DMS79 treated with DMSO at 0.1 percent for 48 hours (cell line): Measurements from ENCODE around the gene COX7A2L.
"Not testable (repeated sequence)": the region's sequence is repeated elsewhere in the genome, so short reads cannot be mapped to it uniquely, and the experiment has no call there.

Experiments
- DNase-seq: peaks from one replicate; lab custom pipeline; 2025; lab: John Stamatoyannopoulos, UW

Gene COX7A2L

DNA sequence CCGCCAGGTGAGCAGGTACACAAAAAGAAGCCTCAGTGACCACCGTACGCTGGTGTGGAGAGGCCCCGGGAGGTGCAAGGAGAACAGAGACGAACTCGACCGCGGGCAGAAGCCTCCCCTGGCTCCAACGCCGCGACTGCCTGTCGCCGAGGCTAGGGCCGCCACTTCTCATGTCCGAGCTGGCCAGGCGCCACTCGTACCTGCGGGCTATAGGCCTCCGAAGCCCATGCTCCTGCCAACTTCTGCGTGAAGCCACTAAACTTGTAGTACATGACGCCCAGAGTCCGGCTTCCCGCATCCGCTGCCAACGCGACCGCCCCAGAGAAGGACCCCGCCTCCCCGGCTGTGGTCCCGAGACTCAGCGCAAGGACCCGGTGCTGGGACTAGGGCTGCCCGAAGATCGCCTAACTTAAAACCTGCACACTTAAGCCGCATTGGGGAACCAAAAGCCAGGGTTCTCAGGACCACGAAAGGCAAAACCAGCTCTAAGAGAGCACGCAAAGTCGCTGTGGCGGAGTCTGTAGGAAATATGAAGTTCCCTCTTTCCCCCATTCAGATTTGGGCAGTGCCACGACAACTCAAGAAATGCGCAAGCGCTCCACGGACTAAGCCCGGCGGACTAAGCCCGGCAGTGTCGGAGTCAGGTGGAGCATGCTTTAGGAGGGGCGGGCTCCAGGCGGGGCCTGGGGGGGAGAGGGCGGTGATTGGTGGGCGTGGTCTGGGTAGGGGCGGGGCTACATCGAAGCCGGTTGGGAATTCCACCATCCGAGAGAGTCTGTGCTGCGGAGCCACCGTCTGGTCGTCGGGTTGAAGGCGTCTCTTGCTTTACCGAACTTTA, at the start of gene COX7A2L:
COX7A2L (minus strand) TSS at position 328 of the 838 bp plus-strand sequence; CDS start at position 272, 56 bp downstream.
- DNase-seq = peak; percentile 94

GRCh38 chr2:42408009-42408408, 47.0 kb upstream of the COX7A2L start:
- DNase-seq = no peak

GRCh38 chr2:42407476-42407875, 46.5 kb upstream of the COX7A2L start:
- DNase-seq = no peak

GRCh38 chr2:42404676-42405075, 43.7 kb upstream of the COX7A2L start:
- no peak for DNase-seq

DNA sequence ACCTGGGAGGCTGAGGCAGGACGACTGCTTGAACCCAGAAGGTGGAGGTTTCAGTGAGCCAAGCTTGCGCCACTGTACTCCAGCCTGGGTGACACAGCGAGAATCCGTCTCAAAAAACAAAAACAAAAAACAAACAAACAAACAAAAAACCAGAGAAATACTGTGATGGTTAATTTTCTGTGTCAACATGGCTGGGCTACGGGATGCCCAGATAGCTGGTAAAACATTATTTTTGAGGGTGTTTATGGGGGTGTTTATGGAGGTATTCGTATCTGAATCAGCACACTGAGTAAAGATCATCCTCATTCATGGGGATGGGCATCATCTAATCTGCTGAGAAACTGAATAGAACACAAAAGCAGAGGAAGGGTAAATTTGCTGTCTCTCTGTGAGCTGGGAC, 40.8 kb upstream of the COX7A2L start:
- DNase-seq = no peak

GRCh38 chr2:42398052-42398451, 37.0 kb upstream of the COX7A2L start:
- not testable (repeated sequence) for DNase-seq

- DNase-seq = not testable (repeated sequence)
These were observed 32.3 kb upstream of the COX7A2L start for GRCh38 chr2:42393320-42393719.

DNA sequence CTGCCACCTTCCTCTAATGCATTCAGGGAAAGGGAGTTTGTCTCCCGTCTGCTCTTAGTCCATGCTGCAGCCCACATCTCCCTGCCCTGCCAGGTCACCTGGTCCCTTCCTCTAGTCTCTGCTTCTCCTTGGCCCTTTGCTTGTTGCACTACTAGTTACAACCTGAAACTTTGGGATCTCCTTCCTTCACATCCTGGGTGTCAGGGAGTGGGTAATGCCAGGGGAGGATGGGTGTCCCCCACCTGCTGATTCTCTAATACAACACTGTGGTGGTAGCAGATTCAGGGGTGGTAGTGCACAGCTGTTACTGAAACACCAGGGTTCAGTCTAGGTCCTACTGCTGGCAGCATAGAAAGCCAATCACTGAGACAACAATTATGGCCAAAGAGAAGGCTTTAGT, 31.2 kb upstream of the COX7A2L start:
- no peak for DNase-seq

- DNase-seq = no peak
These were observed 29.5 kb upstream of the COX7A2L start for GRCh38 chr2:42390401-42390969.

DNA sequence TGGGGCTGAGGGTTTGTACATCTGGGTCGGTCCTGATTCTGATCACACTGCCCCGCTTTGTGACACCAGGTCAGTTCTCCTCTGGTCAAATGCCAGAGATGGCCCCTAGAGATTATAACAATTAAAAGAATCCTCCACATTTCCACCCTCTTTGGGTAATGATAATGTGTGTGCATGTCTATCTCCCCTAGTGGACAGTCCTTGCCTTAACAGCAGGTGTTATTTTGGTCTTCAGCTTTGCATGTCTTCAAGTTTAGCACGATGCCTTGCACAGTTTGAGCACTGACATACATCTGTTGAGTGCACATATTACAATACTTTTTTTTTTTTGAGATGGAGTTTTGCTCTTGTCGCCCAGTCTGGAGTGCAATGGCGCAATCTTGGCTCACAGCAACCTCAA, 25.7 kb upstream of the COX7A2L start:
- no peak for DNase-seq

DNA sequence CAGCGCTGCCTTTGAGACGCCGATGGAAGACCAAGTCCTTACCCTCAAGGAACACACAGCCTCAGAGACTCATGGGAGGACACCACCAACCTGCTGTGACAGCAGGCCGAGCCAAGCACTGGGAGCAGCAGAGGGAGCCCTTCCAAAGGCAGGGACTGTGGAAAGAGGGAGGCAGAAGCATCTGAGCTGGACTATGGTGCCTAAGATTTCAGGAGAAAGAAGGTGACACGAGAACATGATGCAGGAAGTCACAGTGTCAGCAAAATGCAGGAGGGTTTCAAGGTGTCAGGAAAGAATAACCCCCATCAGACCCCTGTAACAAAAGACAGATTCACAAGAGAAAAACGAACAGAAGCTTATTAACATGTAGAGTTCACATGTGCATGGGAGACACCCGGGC, 24.2 kb upstream of the COX7A2L start:
- DNase-seq = no peak

DNA sequence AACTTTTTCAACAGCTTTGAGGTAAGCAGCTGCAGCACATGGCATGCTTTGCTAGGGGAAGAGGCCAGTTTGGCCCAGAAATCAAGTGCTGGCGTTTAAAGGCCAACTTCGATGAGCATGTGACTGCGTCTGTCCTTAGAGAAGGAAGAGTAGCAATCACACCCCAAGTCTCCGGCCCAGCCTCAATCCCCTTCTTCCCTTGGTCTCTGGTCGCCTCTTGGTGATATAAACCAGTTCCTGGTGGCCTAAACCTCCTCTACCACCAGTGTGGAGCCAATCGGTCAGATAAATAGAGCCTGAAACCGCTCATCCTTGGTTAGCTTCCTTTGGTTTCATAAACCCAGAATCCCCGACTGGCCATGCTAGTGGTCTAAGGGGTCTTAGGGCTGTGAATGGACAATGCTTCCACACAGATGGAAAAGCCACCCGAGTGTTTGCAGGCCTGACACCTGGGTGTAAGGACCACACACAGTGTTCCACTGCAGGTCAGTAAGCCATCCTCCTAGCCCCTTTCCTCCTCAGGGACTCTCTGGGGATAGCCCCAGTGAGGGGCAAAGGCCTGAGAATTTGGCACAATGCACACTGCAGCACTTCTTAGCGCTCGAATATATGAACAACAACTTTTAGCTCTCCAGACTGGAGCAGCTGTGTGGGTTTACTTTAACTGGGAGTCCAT, 23.0 kb upstream of the COX7A2L start:
- DNase-seq = no peak

DNA sequence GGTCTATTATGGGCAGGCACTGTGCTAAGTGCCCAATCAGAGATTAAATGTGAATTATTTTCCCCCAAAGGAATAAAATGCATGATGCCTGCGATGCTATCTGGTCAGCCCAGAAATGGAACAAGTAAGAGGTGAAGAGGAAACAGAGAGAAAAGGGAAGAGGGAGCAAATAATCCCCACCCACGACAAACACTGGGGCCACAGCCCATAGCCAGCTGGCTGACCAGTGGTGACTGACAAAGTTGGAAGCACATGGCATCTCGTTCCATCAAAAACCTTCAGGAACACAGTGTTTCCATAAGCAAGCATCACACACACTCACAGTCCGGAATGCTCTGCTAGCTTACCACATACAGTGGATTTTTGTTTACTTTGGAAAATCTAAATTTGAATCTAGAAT, 21.1 kb upstream of the COX7A2L start:
- no peak for DNase-seq

DNA sequence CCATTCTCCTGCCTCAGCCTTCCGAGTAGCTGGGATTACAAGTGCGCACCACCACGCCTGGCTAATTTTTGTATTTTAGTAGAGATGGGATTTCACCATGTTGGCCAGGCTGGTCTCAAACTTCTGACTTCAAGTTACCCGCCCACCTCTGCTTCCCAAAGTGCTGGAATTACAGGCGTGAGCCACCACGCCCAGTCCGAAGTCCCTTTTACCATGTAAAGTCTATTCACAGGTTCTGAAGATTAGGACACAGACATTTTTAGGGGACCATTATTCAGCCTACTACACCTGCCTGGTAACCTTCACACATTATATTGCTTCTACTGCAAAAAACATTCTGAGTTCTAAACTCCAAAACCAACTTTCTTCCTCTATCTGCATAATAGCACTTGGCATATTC, 19.0 kb upstream of the COX7A2L start:
- not testable (repeated sequence) for DNase-seq

- no peak for DNase-seq
These were observed 17.4 kb upstream of the COX7A2L start for GRCh38 chr2:42378415-42378814.

- DNase-seq = no peak
These were observed 15.7 kb upstream of the COX7A2L start for GRCh38 chr2:42376758-42377157.

GRCh38 chr2:42372474-42373200, 11.6 kb upstream of the COX7A2L start:
- no peak for DNase-seq

- no peak for DNase-seq
These were observed 10.8 kb upstream of the COX7A2L start for GRCh38 chr2:42371611-42372473.

GRCh38 chr2:42369532-42370229, 8.7 kb upstream of the COX7A2L start:
- peak; percentile 31 for DNase-seq

- DNase-seq = no peak
These were observed 8.0 kb upstream of the COX7A2L start for GRCh38 chr2:42368817-42369531.
